Heart right ventricle (tissue), 16 donors: ENCODE data around the gene CEP128. TPM values are rescaled to one million over a fixed set of nuclear protein-coding genes. Genes with fewer than 3 reads are reported as not detected.

Source experiments
- ATAC-seq, 8 donors: fragments of 200-7000 bp; cut with Tn5 transposase; one replicate each; pipeline ENCODE4 v1.9.1; 2020; ENCODE audit warnings: mild to moderate bottlenecking in 8 of 8, moderate library complexity in 8 of 8, moderate number of reproducible peaks in 1 of 8
- DNase-seq, 2 donors: peaks; one replicate each; pipeline ENCODE4 v3.0.0-alpha.2; 2020
- H3K27ac ChIP-seq, 10 donors: fragments of 200-600 bp; sonication (generic) in 2 of 10; one replicate each; pipeline versions ENCODE4 v1.5.0 to v1.8.0; 2020 to 2022; ENCODE audit warnings: mild to moderate bottlenecking in 3 of 10
- H3K27me3 ChIP-seq, 7 donors: fragments of 200-600 bp; one replicate each; pipeline ENCODE4 v1.8.0; 2021 to 2022; ENCODE audit warnings: mild to moderate bottlenecking in 2 of 7
- H3K36me3 ChIP-seq, 9 donors: fragments of 200-600 bp; sonication (generic) in 1 of 9; one replicate each; pipeline versions ENCODE4 v1.5.0 to v1.8.0; 2020 to 2022; ENCODE audit warnings: mild to moderate bottlenecking in 2 of 9
- H3K4me1 ChIP-seq, 9 donors: fragments of 200-600 bp; sonication (generic) in 1 of 9; one replicate each; pipeline versions ENCODE4 v1.5.0 to v1.8.0; 2020 to 2022; ENCODE audit warnings: mild to moderate bottlenecking in 4 of 9
- H3K4me3 ChIP-seq, 10 donors: fragments of 200-600 bp; sonication (generic) in 2 of 10; one replicate each; pipeline versions ENCODE4 v1.5.0 to v1.8.0; 2020 to 2022; ENCODE audit warnings: mild to moderate bottlenecking in 7 of 10, moderate library complexity in 2 of 10
- H3K9me3 ChIP-seq, 11 donors: fragments of 200-600 bp in 10 of 11; sonication (generic) in 2 of 11; one replicate each; pipeline versions ENCODE4 v1.5.0 to v1.8.0; 2013 to 2022; ENCODE audit warnings: mild to moderate bottlenecking in 2 of 11, control low read depth in 1 of 11, moderate library complexity in 1 of 11
- WGBS, 2 donors: extraction: QIAGEN DNeasy Blood & Tissue Kit; methylation state at CpG; one replicate each; pipeline ENCODE4 v1.1.7; 2013; ENCODE audit warnings: inconsistent platforms in 1 of 2; 5-methylcytosine and 5-hydroxymethylcytosine counted together
- intact Hi-C, 10 donors: fragments of 100-400 bp; cut with DNase I; formaldehyde crosslinking; loops; one replicate each; pipeline versions ENCODE4 v1.11.1 to v1.14.2; 2022
- polyA plus RNA-seq, 2 donors: library from polyadenylated mRNA; stranded (reverse); fragments of 200-250 nt; gene quantifications; one replicate each; pipeline ENCODE4 v1.2.3, GENCODE V29; 2013
- total RNA-seq, 10 donors: library from RNA; stranded (reverse); fragmentation: NEBNext Ultra II Directional in 3 of 10; extraction: Animal tissue kit (Norgen Biotek cat#: 25700) in 3 of 10; gene quantifications; one replicate each; pipeline versions ENCODE4 v1.2.1 to v1.2.4, GENCODE V29; 2021 to 2023
- TF ChIP-seq, protein P1 (sequence below), 9 donors: fragments of 200-600 bp; sonication (generic) in 2 of 9; IDR thresholded peaks; one replicate each; pipeline versions ENCODE4 v1.5.0 to v1.8.0; 2021 to 2022; ENCODE audit warnings: antibody characterized with exemption in 9 of 9, mild to moderate bottlenecking in 5 of 9, moderate library complexity in 1 of 9
- donor health status: Arrhythmogenic right ventricular cardiomyopathy.
- donor health status: ischemic (EF 13 %, LVEDD 7.1; RV severe dilation, severe dysfunction).
- donor health status: healthy with polysubstance abuse.
- donor health status: DM: no; HTN: yes; CAD: no.
- donor health status: DM: no; HTN: no; CAD: no.
- donor health status: ischemic (EF 25% LVEDD 6.9; RV normal size, moderate dysfunction).
- donor health status: ischemic (EF 25% LVEDD 5.7; RV mildly dilated, moderate dysfunction).
- donor health status: healthy.
- donor health status: DM: yes; HTN: yes; CAD: no.
- donor health status: Ischemic cardiomyopathy.
- donor health status: ischemic (EF 35%, LVEDD 5.7; RV mildly dilated, moderate dysfunction).
- donor health status: nonischemic (EF 11% LVEDD 7.7; RV severe dilation, severe dysfunction).
- donor health status: DM: yes; HTN: yes; CAD: no.
- donor health status: PGD.
- donor health status: ischemic (EF 29% LVEDD 5.4; RV normal size, mild dysfunction).
- donor health status: nonischemic (EF 23%, LVEDD 6.1; RV moderate dilation, normal function).

Gene CEP128
- total and polyA plus RNA-seq, 12 donors, result 0.93 to 4.9 (median 3.3) TPM

DNA sequence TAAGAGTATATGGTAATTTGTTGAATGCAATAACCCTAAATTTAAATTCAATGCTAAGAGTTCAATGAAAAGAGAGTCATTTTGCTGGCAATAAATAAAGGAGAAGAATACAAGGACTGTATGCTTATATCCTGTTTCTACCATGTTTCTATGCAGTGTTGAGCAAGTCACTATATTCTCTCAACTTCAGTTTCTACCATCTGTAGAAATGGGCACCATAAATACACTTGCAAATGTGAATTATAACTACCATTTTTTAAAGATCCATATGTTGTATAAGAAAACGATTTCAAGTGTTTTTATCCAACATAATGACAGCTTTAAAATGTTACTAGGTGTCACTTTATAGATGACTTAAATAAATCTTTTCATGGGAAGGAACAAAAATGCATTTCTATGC lies 170.3 kb downstream of the CEP128 start:
- WGBS, 2 donors, result 88 to 93% methylated on average over 1 of the region's 1 CpG
- ATAC-seq, result no peak
- H3K36me3 ChIP-seq, result no peaks in the 10 kb centered on the region

DNA sequence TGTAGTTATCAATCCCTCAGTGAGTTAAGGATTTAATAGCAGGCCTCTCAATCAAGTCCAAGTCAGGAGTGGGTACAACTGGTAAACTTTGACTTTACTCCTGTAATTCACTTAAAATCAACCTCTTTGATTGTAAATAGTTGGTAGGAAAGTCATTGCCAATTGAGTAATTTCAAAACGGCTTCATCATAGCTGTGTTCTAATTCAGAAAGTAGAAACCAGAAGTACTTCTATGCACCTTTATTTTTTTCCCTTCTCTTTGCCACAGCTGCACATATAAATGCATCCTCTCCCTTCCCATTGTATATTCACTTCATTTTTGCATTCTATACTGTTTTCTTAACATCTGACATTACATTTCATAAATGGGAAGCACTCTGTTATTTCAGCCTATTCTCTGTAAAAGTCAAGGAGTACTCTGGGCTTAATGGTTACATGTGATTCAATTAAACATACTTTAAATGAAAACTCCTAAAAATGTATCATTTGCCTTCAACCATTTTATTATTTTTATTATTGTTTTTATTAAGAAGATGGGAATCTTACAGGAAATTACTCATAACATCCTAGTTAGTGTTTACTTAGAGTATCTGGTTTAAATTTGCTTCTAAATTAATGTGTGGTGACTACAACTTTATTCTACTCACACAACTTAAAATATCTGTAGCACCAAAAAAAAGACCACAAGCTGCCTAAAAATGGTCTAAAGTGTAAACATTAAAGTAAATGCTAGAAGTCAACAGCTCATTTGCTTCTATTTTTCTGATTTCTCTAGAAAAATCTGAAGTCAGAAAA lies 171.2 kb downstream of the CEP128 start:
- ATAC-seq (no peak), DNase-seq (no peak)
- Histone ChIP-seq H3K27me3 (no peaks in the 10 kb centered on the region), H3K36me3 (no peaks in the 10 kb centered on the region), H3K9me3 (peaks cover 0 to 10% (median 0%) of the 10 kb centered on the region in 11 donors), H3K27ac (no peak overlapping the region), H3K4me1 (no peaks in the 10 kb centered on the region), H3K4me3 (no peak overlapping the region)
- WGBS, 2 donors, result 93 to 94% methylated on average over 1 of the region's 1 CpG
- TF ChIP-seq, protein P1, sequence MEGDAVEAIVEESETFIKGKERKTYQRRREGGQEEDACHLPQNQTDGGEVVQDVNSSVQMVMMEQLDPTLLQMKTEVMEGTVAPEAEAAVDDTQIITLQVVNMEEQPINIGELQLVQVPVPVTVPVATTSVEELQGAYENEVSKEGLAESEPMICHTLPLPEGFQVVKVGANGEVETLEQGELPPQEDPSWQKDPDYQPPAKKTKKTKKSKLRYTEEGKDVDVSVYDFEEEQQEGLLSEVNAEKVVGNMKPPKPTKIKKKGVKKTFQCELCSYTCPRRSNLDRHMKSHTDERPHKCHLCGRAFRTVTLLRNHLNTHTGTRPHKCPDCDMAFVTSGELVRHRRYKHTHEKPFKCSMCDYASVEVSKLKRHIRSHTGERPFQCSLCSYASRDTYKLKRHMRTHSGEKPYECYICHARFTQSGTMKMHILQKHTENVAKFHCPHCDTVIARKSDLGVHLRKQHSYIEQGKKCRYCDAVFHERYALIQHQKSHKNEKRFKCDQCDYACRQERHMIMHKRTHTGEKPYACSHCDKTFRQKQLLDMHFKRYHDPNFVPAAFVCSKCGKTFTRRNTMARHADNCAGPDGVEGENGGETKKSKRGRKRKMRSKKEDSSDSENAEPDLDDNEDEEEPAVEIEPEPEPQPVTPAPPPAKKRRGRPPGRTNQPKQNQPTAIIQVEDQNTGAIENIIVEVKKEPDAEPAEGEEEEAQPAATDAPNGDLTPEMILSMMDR (IDR thresholded peaks at IDR 0.05), result no peak
- intact Hi-C loops, result no loop called here

More for the DNA sequence above, 170.3 kb downstream of the CEP128 start:
- H3K9me3 ChIP-seq, result peaks cover 0 to 10% (median 0%) of the 10 kb centered on the region in 11 donors
- DNase-seq, result no peak
- H3K4me3 ChIP-seq, result no peak overlapping the region
- H3K4me1 ChIP-seq, result no peaks in the 10 kb centered on the region
- no peaks in the 10 kb centered on the region for H3K27me3 ChIP-seq
- intact Hi-C loops, result no loop called here
- TF ChIP-seq, protein P1 (IDR thresholded peaks at IDR 0.05), result no peak
- no peak overlapping the region for H3K27ac ChIP-seq

DNA sequence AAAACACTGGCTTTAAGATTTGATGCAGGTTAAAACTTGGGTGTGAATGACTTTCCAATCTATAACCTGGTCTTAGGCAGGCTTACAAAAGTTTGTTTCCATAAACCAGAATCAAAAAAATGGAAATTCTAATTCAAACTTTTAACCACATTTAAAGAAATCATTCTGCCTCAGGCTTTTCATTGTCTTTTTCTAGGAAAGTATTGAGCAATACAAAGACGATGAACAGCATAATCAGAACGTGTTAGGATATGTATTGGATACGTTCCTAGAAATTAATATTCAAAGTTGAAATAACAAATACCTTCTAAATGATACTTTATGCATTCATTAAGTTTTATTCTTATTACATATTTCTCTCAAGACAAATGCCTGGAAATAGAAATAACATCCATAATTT lies 172.9 kb downstream of the CEP128 start:
- intact Hi-C loops, result no loop called here
- no peaks in the 10 kb centered on the region for H3K4me1 ChIP-seq
- no peak overlapping the region for H3K27ac ChIP-seq
- 87 to 89% methylated on average over 3 of the region's 3 CpGs for WGBS, 2 donors
- DNase-seq, result no peak
- H3K36me3 ChIP-seq, result no peaks in the 10 kb centered on the region
- H3K4me3 ChIP-seq, result no peak overlapping the region
- no peaks in the 10 kb centered on the region for H3K27me3 ChIP-seq
- ATAC-seq, result no peak
- H3K9me3 ChIP-seq, result peaks cover 0 to 10% (median 0%) of the 10 kb centered on the region in 11 donors
- TF ChIP-seq, protein P1 (IDR thresholded peaks at IDR 0.05), result no peak

DNA sequence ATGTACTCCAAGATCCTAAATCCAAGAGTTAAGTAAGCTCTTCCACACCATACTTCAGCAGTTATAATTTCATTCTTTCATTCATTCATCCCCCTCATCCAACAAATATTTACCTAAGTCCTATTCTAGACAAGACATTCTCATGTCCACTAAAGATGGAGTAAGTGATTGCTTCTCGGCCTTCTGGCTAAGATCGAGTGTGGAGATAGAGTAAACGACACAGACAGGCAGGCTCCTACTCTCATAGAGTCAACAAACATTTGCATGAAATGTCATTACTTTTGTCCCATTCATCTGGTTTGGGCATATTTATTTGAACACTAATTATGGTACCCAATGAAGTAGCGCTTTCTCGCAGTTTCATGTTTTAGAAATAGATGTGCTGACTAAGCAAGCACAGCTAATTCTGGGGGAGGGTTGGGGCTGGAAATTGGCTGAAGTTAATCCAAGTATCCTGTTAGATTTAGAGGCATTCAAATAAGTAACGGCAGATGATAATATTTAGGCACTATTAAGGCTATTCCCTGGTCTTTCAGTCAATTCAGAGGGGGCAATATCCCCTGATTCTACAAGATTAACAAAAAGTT lies 176.5 kb downstream of the CEP128 start:
- DNase-seq (no peak), ATAC-seq (no peak)
- Histone ChIP-seq H3K27me3 (no peaks in the 10 kb centered on the region), H3K4me3 (no peak overlapping the region), H3K27ac (no peak overlapping the region), H3K9me3 (peaks cover 0 to 8% (median 0%) of the 10 kb centered on the region in 11 donors), H3K4me1 (no peaks in the 10 kb centered on the region), H3K36me3 (peaks cover 0 to 12% (median 0%) of the 10 kb centered on the region in 9 donors)
- intact Hi-C loops, result no loop called here
- WGBS, 2 donors, result 94 to 95% methylated on average over 6 of the region's 6 CpGs
- TF ChIP-seq, protein P1 (IDR thresholded peaks at IDR 0.05), result no peak
